WI38 (cell line): ENCODE data around the gene PPP1CB.

Experiments
- H3K4me3 ChIP-seq: 2 replicates; pipeline ENCODE4 v1.5.1; 2011; ENCODE audit warnings: low read depth, mild to moderate bottlenecking, control low read depth, low read length
- TF ChIP-seq, protein P1 (sequence below): IDR thresholded peaks from 2 replicates; pipeline ENCODE4 v1.5.1; 2012; ENCODE audit warnings: low read depth, mild to moderate bottlenecking, control low read depth, low read length

The PPP1CB gene

DNA sequence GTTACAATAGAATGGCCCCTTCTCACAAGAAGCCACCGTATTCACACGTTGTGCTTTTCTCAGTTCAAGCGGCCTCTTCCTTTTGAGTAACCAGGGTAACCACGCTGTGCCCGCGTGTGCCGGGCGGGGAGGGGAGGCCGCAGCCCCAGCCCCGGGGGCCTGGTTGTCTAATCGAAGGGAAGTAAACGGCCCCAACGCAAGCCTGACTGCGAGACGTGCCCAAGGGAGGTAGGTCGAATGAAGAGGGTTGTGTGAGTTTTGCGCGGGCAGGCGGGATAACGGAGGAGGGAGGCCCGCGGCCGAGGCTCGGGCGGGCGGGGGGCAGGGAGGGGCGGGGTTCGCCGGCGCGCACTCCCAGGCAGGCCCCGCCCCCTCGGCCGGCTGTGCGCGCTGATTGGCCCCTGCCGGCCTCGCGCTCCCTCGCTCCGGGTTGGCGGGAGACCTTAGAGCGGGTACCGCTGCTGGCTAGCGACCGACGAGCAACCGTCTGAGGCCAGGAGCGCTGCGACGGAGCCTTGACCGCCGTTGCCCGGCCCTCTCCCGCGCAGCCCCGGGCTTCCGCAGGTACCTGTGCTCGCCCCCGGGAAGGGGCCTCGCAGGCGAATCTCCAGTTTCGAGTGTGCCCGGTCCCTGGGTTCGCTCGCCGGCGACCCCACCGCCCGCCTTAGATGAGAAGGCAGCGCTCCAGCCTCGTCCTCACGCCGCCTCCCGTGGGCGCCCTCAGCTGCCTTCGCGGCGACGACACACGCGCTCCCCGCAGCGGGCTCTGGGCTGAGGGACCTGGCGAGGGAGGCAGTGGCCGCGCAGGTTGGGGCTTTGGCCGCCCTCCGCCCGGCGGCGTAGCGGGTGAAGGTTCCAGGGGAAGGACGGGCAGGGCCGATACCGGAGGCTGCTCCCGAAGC lies 59.0 kb downstream of the PPP1CB start, which contains the start of gene SPDYA:
SPDYA (plus strand) TSS at position 451 of the 902 bp plus-strand sequence. CDS start 5,181 bp downstream, outside the sequence.
- H3K4me3 ChIP-seq: peak within 1 kb of the TSS; percentile 48
- TF ChIP-seq, protein P1, sequence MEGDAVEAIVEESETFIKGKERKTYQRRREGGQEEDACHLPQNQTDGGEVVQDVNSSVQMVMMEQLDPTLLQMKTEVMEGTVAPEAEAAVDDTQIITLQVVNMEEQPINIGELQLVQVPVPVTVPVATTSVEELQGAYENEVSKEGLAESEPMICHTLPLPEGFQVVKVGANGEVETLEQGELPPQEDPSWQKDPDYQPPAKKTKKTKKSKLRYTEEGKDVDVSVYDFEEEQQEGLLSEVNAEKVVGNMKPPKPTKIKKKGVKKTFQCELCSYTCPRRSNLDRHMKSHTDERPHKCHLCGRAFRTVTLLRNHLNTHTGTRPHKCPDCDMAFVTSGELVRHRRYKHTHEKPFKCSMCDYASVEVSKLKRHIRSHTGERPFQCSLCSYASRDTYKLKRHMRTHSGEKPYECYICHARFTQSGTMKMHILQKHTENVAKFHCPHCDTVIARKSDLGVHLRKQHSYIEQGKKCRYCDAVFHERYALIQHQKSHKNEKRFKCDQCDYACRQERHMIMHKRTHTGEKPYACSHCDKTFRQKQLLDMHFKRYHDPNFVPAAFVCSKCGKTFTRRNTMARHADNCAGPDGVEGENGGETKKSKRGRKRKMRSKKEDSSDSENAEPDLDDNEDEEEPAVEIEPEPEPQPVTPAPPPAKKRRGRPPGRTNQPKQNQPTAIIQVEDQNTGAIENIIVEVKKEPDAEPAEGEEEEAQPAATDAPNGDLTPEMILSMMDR: no peak

DNA sequence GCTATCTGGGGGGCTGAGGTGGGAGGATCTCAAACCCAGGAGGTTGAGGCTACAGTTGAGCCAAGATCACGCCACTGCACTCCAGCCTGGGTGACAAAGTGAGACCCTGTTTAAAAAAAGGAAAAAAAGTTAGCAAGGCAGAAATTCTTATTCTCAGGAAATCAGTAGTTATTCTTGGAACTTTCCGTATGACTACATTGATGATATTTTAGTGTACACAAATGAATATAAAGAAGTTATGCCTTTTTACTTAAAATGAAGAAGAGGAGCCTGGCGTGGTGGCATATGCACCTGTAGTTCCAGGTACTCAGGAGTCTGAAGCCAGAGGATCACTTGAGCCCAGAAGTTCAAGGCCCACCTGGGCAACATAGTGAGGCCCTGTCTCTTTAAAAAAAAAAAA lies 66.4 kb downstream of the PPP1CB start:
- H3K4me3 ChIP-seq: no peak overlapping the region
- TF ChIP-seq, protein P1: no peak

DNA sequence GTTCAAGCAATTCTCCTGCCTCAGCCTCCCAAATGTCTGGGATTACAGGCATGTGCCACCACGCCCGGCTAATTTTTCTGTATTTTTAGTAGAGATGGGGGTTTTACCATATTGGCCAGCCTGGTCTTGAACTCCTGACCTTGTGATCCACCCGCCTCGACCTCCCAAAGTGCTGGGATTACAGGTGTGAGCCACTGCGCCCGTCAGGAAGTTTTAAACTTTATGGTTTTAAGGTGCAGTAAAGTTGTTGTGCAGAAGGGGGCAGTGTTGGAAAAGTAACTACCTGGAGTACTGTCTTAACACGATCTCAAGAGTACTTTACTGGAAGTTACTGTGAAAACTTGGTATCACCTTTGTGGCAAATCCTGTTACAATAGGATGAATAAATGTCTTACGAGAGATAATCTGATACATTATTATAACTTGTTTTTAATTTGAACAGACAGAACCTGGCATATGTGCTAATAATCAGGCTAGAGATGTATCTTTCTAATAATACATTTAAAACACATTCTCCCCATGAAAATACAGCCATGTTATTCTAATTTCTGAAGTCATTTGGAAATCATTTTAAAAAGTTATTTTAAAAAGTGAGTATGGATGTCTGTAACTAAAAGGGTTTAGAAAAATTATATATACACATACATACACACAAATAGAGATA lies 69.8 kb downstream of the PPP1CB start:
- no peak overlapping the region for H3K4me3 ChIP-seq
- TF ChIP-seq, protein P1: no peak; the same call in 1 of the 2 replicates

DNA sequence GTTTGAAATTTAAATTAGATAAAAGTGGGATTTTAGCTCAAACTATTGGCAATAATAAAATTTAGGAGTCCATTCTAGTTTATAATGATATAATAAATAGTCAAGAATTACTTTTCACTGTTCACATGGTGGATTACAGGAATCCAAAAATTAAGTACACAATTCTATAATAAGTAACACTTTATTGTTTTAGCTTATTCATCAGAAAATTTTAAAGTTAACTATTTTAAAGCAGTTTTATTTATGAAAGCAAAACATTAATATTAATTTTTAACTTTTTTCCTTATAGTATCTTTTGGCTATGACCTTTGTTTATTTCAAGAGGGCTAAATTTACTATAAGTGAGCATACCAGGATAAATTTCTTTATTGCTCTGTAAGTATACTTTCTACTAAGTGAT lies 70.4 kb downstream of the PPP1CB start:
- TF ChIP-seq, protein P1: no peak
- no peak overlapping the region for H3K4me3 ChIP-seq

DNA sequence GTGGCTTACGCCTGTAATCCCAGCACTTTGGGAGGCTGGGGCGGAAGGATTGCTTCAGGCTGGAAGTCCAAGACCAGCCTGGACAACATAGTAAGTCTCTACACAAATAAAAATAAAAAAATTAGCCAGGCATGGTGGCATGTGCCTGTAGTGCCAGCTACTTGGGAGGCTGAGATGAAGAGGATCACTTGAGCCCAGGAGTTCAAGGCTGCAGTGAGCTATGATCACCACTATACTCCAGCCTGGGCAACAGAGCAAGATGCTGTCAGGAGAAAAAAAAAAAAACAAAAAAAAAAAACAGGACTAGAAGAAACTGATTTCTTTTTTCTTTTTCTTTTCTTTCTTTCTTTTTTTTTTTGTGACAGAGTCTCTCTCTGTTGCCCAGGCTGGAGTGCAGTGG lies 72.6 kb downstream of the PPP1CB start:
- TF ChIP-seq, protein P1: no peak
- no peak overlapping the region for H3K4me3 ChIP-seq

DNA sequence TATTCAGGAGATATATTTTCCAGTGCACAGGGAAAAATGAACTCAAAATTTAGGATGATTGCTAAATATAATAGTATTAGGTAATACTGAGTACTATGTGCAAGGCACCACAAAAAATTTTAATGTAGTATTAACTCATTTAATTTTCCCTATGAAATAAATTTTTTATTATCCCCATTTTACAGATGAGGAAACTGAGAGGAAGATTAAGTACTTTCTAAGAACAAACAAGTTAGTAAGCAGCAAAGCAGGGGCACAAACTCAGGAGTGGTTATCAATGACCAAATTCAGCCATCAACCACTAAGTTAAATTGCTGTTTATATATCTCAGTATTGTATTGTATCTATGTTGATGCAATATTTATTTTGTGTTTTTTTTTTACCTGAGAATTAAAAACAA lies 73.2 kb downstream of the PPP1CB start:
- H3K4me3 ChIP-seq: no peak overlapping the region
- TF ChIP-seq, protein P1: no peak

DNA sequence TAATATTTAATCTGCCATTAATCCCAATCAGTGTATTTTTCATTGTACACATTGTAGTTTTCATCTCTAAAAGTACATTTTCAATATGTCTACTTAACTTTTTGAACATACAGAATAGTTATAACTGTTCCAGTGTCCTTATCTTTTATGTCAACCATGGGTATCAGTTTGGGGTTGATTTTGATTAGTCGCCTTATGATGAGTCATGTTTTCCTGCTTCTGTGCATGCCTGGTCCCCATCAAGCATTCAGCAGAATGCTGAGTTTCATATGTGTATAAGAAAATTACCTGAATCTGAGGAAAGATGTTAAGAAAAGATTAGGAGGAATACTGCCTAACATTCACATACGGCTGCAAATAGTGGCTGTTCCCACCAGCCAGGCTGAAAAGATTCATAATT lies 76.8 kb downstream of the PPP1CB start:
- TF ChIP-seq, protein P1: no peak
- H3K4me3 ChIP-seq: no peak overlapping the region
